ENCODE measurements around the gene ZCCHC7. TPM values are rescaled to one million over a fixed set of nuclear protein-coding genes. Genes with fewer than 3 reads are reported as not detected.

The ZCCHC7 gene
- total RNA-seq, 2 experiments from 2014 or later: 76.4 to 108 TPM

DNA sequence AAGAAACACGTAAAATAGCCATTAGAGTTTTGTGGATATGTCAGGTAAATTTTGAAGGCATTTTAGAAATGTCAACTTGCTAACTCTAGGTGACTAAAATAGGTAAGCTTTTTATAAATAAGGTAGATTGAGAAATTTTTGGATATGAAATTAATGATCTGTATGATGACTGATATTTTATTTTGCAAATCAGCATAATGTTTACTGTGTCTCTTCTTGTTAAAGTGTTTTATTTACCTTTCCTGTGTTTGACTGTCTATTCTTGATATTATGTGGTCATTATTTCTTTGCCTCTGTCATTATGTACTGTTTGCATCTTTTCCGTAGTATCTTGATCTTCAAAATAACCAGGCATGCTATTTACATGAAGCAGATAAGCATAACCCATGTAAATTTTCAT is 58.4 kb downstream of the ZCCHC7 start:
- intact Hi-C loops (cut with micrococcal nuclease; ENCODE audit: unreplicated experiment): no loop called here
- no peaks in the 10 kb centered on the region for H3K9me2 ChIP-seq (ENCODE audit: insufficient read depth, low read length)
- H3K4me2 ChIP-seq (ENCODE audit: low read length): no peak overlapping the region
- no peaks in the 10 kb centered on the region for H4K20me1 ChIP-seq (ENCODE audit: insufficient read depth, low read length)
- no TSS peak for BruUV-seq (replicated peaks)
- CTCF ChIA-PET (ENCODE audit: unreplicated experiment): no interaction called here
- peaks cover 26% of the 10 kb centered on the region for H3K4me1 ChIP-seq (ENCODE audit: insufficient read depth, low read length, poor library complexity, severe bottlenecking)
- peaks cover 55% of the 10 kb centered on the region for H3K36me3 ChIP-seq (ENCODE audit: insufficient read depth, low read length)
- H3K27ac ChIP-seq (ENCODE audit: low read depth, low read length, poor library complexity, severe bottlenecking): no peak overlapping the region
- H3K4me3 ChIP-seq (ENCODE audit: low read depth, low read length, poor library complexity, severe bottlenecking): no peak overlapping the region
- no peak for DNase-seq (ENCODE audit: low spot score)
- peaks cover 51% of the 10 kb centered on the region for H3K79me2 ChIP-seq (ENCODE audit: insufficient read depth, low read depth, low read length)
- POLR2A ChIA-PET: interaction anchor here (0.9 to 1.5 kb wide), 3 partner anchors 9 to 97 kb away, joined by 3 to 5 read pairs (median 4); no protein-coding TSS in a partner anchor
- H3K9me3 ChIP-seq (ENCODE audit: low read length): peaks cover 6% of the 10 kb centered on the region; the same call in 1 of the 2 replicates
- TF ChIP-seq EZH2phosphoT487 (IDR thresholded peaks at IDR 0.05; ENCODE audit: borderline replicate concordance, low read depth, low read length): no peak
- TF ChIP-seq, protein P1, sequence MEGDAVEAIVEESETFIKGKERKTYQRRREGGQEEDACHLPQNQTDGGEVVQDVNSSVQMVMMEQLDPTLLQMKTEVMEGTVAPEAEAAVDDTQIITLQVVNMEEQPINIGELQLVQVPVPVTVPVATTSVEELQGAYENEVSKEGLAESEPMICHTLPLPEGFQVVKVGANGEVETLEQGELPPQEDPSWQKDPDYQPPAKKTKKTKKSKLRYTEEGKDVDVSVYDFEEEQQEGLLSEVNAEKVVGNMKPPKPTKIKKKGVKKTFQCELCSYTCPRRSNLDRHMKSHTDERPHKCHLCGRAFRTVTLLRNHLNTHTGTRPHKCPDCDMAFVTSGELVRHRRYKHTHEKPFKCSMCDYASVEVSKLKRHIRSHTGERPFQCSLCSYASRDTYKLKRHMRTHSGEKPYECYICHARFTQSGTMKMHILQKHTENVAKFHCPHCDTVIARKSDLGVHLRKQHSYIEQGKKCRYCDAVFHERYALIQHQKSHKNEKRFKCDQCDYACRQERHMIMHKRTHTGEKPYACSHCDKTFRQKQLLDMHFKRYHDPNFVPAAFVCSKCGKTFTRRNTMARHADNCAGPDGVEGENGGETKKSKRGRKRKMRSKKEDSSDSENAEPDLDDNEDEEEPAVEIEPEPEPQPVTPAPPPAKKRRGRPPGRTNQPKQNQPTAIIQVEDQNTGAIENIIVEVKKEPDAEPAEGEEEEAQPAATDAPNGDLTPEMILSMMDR (conservative IDR thresholded peaks at IDR 0.05; ENCODE audit: low read length): no peak
- H2AFZ ChIP-seq (ENCODE audit: low read length): no peak overlapping the region

DNA sequence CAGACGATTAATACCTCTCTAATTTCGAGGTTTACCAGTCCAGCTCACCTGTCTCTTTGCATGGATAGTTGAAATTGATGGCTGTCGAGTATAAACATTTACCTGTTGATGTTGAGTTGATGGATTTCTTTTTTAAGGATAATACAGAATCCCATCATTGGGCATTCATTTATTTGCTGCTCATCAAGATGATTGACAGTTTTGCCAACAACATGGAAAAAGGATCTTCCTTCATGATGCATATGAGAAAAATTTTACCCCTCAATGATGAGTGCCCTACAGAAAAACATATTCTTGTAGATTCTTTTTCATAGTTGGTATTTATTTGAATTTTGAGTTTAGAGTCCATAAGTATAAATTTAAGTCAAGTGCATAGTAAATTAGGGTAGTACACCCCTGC is 59.2 kb downstream of the ZCCHC7 start:
- CTCF ChIA-PET (ENCODE audit: unreplicated experiment): no interaction called here
- BruUV-seq (replicated peaks): no TSS peak
- H3K9me2 ChIP-seq (ENCODE audit: insufficient read depth, low read length): no peaks in the 10 kb centered on the region
- H3K27ac ChIP-seq (ENCODE audit: low read depth, low read length, poor library complexity, severe bottlenecking): no peak overlapping the region
- POLR2A ChIA-PET: no interaction called here
- no peak for DNase-seq (ENCODE audit: low spot score)
- H3K4me2 ChIP-seq (ENCODE audit: low read length): no peak overlapping the region
- H2AFZ ChIP-seq (ENCODE audit: low read length): no peak overlapping the region
- peaks cover 62% of the 10 kb centered on the region for H3K36me3 ChIP-seq (ENCODE audit: insufficient read depth, low read length)
- H3K79me2 ChIP-seq (ENCODE audit: insufficient read depth, low read depth, low read length): peaks cover 57% of the 10 kb centered on the region
- intact Hi-C loops (cut with micrococcal nuclease; ENCODE audit: unreplicated experiment): no loop called here
- H3K4me3 ChIP-seq (ENCODE audit: low read depth, low read length, poor library complexity, severe bottlenecking): no peak overlapping the region
- H3K9me3 ChIP-seq (ENCODE audit: low read length): peaks cover 8% of the 10 kb centered on the region; the same call in 1 of the 2 replicates
- H4K20me1 ChIP-seq (ENCODE audit: insufficient read depth, low read length): no peaks in the 10 kb centered on the region
- no peak for TF ChIP-seq EZH2phosphoT487 (IDR thresholded peaks at IDR 0.05; ENCODE audit: borderline replicate concordance, low read depth, low read length)
- TF ChIP-seq, protein P1 (conservative IDR thresholded peaks at IDR 0.05; ENCODE audit: low read length): no peak
- peaks cover 26% of the 10 kb centered on the region for H3K4me1 ChIP-seq (ENCODE audit: insufficient read depth, low read length, poor library complexity, severe bottlenecking)

DNA sequence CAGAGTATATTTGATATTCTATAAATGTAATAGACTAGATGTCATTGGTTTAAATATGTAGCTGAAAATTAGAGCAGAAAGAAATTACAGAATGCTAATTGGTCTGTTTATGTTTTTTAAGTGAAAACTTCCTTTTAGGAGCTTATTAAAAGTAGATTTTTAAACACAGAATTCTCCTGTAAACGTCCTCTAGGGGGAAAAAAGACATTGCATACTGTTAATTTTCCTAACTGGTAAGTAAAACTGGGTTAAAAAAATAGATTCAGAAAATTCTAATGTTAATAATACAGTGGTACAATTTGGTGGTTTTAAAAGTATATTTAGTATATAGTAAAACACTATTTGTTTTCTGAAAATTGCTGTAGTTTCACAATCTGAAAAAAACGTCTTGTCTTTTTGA is 59.8 kb downstream of the ZCCHC7 start:
- CTCF ChIA-PET (ENCODE audit: unreplicated experiment): no interaction called here
- Histone ChIP-seq H4K20me1 (ENCODE audit: insufficient read depth, low read length) (no peaks in the 10 kb centered on the region), H3K36me3 (ENCODE audit: insufficient read depth, low read length) (peaks cover 62% of the 10 kb centered on the region), H3K4me1 (ENCODE audit: insufficient read depth, low read length, poor library complexity, severe bottlenecking) (peaks cover 26% of the 10 kb centered on the region), H2AFZ (ENCODE audit: low read length) (no peak overlapping the region), H3K4me3 (ENCODE audit: low read depth, low read length, poor library complexity, severe bottlenecking) (no peak overlapping the region), H3K4me2 (ENCODE audit: low read length) (no peak overlapping the region), H3K79me2 (ENCODE audit: insufficient read depth, low read depth, low read length) (peaks cover 63% of the 10 kb centered on the region), H3K27ac (ENCODE audit: low read depth, low read length, poor library complexity, severe bottlenecking) (no peak overlapping the region), H3K9me2 (ENCODE audit: insufficient read depth, low read length) (no peaks in the 10 kb centered on the region), H3K9me3 (ENCODE audit: low read length) (peaks cover 13% of the 10 kb centered on the region; the same call in 1 of the 2 replicates)
- no TSS peak for BruUV-seq (replicated peaks)
- no peak for DNase-seq (ENCODE audit: low spot score)
- TF ChIP-seq, protein P1 (conservative IDR thresholded peaks at IDR 0.05; ENCODE audit: low read length): peak; percentile 53
- no peak for TF ChIP-seq EZH2phosphoT487 (IDR thresholded peaks at IDR 0.05; ENCODE audit: borderline replicate concordance, low read depth, low read length)
- POLR2A ChIA-PET: interaction anchor here (1.1 kb wide), 1 partner anchor 35 kb away, joined by 3 read pairs; no protein-coding TSS in a partner anchor
- intact Hi-C loops (cut with micrococcal nuclease; ENCODE audit: unreplicated experiment): no loop called here

Measured in OCI-LY7 (cell line).